CD4-positive, alpha-beta T cell treated with Interferon gamma for 1 hour (primary cell): ENCODE measurements around the gene CTNNA2.

Experiments
- DNase-seq: peaks from one replicate; pipeline ENCODE4 v3.0.0-alpha.2; 2020

The CTNNA2 gene

DNA sequence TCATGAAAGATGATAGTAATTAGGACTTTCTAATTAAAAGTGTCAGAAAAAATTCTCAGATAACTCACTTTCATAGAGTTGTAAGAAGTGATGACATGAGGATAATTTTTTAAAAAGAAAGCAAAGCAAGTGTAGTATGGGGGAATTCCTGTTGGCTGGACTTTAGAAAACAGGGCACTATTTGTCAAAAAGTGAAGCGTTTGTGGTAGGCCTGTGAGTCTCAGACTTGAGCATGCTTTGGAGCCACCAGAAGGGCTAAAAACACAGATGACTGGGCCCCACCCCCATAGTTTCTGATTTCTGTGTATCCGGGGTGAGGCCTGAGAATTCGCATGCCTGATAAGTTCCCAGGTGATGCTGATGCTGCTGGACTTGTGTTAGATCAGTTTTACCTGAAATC is 1014.3 kb downstream of the CTNNA2 start:
- DNase-seq = no peak

DNA sequence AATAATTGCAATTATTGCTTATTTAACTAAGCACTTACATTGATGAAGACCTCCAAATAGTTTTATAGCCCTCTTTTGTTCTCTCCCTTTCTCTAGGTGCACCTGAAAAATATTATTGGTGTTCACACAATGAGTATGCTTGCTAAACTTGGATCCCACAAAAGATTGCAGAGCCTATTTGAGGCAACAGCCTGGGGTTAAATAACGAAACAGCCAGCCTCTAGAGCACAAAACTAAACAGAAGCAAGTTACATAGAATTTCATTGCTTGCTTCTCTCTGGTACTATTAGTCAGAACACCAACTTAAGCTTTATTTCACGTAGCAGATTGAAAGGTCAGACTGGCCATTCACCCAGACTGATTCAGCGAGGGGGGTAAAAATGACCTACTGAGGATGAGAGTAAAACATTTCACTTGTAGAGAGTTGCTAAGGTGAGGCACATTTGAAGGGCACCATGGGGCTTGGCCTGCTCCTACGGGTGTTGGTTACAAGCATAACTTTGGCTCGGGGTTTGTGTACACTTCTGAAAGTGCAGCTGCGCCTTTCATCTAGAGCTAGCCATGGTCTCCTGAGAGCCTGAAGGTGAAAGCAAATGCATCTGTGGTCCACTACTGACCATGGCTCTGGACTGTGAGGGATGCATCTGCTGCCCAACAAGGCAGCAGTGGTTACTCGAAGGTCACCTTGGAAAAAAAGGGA is 1016.8 kb downstream of the CTNNA2 start:
- DNase-seq = no peak

DNA sequence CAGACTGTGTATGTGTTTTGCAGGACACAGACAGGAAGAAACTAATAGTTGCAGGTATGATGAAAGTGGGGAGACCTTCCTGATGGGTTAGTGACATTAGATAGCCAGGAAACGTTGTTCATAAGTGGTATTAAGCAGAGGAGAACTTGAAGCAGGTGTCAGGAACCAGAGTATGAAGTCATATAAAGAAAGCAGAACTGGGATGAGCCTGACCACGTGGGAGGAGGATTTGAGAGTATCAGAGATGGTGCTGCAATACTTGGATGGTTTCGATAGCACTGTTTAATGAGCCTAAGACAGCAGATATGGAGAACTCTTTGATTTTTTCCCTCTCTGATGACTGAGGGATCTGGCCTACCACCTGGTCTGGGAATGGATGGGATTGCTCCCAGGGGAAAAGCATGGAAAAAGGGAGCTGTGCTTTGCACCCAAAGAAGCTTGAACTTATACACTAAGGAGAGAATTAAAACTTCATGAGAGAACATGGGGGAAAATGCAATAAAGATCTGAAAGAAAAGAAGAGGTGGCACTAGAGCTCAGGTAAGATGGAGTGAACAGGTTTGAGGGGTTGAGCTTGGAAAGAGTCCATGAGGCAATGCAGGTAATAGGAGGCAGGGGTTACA is 1017.7 kb downstream of the CTNNA2 start:
- no peak for DNase-seq

DNA sequence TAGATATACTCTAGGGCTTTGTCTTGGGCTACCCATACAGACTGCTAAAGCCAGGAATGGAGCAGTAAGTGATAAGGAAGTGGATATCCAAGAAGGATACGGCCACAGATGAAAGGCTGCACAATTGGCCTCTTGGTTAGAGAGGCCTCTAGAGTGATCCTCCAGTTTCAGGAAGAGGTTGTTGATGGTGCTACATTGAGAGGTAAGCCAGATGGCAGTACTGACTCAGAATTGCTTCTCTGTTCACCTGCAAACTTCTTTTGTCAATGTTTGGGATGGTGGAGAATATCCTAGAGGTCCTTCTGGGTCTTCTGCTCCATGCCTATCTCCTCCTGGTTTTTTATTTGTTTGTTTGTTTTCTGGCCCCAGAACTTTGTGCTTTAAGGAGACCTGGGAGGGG is 1018.5 kb downstream of the CTNNA2 start:
- DNase-seq = no peak

DNA sequence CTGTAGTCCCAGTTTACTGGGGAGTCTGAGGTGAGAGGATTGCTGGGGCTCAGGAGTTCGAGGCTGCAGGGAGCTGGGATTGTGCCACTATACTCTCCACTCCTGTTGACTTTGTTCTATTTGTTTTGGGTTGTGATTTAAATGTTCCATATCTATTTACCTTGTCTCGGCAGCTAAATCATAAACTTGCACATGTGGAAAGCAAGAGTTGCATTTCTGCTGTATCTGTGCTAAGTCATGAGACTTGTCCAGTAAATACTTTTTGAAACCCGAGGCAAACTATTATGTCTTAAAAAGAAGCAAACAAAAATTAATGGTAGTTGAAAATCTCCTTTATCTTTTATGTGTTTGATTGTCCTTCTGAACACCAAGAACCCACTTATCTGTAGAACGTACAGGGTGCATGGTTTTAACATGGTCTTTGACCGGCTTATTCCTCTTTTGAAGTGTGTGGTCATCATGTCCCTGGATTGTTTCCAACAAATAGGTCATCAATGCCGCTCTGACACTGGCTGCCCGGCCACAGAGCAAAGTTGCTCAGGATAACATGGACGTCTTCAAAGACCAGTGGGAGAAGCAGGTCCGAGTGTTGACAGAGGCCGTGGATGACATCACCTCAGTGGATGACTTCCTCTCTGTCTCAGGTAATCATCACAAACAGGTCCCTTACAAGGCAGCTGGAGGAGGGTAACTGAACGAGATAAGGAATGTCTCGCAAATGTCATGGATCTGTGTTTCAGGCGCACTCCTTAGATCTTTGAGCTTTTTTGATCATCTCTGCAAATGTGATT is 1032.8 kb downstream of the CTNNA2 start:
- no peak for DNase-seq

DNA sequence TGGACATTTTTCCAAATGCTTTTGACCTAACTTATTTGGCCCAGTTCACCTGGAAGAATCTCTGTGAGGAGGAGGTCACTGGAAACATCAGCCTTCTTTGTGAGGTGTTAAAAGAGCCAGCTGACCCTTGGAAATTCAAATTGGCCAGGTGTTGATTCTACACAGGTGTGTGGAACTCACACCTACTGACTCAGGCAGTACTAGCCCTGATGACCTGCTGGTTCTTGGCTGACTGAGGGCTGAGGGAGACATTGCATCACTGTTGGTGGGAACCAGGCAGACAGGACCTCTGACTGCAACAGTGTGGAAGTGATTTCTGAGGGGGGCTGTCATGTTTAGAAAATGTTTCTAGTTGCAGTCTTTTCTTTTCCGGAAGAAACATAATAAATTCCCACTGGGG is 1033.9 kb downstream of the CTNNA2 start:
- no peak for DNase-seq

DNA sequence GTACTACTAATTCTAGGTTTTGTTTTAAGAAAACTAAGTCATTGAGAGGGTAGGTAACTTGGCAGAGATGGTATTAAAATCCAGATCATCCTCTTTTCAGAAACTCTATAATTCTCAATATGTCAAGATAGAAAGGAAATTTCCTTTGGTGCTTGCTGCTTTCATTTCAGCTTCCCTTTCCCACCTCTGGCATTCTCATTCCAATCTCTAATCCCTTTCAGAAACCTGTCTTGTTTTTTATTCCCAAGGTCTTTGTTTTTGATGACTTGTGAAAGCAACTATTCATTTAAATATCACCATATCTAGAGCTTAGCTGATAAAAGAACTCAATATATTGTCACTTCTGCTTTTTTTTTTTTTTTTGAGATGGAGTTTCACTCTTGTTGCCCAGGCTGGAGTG is 1034.5 kb downstream of the CTNNA2 start:
- DNase-seq = no peak

DNA sequence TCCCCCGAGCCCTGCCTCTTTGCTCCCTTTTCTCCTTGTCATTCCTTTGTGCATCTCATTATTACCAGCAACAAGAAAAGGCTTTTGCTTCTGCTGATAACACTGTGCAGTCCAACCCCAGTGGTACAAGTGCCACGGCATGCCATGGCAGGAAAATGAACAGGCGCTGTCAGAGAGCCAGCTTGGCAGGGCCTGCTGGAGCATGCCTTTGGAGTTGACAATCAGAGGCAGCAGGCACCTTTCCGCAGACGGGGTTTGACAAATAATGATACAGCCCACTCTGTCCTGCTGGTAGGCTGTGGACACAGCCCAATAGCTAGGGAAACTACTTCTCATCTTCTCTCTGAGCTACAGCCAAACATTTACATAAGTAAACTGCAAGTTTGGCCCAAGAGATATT is 1035.6 kb downstream of the CTNNA2 start:
- DNase-seq = no peak

DNA sequence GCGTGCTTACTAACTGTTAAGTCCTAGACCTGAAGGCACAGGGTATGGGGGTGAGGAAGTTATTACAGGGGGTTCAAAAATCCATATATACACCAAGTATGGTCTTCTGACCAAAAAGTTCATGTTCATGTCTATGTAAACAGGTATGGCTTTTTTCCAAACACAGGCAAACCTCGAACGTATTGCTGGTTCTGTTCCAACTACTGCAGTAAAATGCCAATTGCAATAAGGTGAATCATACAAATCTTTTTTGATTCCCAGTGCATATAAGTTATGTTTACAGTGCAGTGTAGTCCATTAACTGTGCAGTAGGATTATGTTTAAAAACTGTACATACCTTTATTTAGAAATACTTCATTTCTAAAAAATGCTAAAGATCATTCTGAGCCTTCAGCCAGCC is 1037.0 kb downstream of the CTNNA2 start:
- DNase-seq = no peak

DNA sequence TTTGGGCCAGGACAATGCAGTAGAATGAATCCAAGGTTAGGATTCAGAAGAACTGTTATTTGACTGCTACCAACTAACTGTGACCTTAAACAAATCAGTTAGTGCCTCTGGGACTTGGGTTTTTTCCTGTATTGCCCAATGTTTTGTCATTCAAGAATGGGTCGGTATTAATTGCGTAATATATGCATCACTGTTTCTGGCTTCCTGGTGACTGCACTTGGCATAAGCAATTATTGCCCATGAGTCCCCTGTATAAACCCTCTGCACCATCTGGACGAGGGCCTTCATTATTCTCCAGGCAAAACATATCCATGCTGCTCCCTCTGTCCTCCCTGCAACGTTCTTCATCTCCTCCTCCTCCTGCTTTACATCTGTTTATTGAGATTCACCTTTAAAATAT is 1047.5 kb downstream of the CTNNA2 start:
- no peak for DNase-seq

DNA sequence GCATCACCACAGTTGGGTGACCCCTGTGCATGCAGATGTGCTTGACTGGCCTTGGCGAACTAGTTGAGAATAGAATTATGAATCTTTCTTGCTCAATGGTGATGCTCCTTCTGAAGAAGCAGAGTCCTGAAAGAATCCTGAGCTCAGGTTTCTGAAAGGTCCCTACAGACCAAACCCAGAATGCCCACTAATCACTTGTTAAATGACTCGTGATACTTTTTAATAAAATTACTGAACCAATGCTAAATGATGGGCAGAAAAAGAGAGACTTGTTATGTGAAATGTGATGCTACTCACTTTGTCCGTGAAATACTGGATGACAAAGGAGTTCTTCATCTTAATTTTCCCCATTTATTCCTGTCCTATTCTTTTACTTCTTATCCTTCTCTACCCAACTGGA is 1055.2 kb downstream of the CTNNA2 start:
- no peak for DNase-seq

DNA sequence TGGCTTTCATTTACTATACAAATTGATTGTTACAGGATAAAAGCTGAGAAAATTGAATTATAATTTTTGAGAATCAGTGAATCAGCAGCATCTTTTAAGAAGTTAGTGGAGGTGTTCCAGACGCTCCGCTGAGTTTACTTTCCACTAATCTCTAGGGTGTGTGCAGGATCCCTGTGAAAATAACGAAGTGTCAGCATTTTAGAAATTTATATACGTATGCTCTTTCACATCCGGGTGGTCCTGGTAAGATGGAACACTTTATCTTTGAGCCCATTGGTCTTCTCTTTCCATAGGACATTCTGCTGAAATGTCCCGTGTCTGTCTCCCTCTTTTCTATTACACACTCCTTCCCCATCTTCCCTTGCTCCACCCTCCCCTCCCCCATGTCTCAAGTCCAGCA is 1060.3 kb downstream of the CTNNA2 start:
- DNase-seq = no peak

DNA sequence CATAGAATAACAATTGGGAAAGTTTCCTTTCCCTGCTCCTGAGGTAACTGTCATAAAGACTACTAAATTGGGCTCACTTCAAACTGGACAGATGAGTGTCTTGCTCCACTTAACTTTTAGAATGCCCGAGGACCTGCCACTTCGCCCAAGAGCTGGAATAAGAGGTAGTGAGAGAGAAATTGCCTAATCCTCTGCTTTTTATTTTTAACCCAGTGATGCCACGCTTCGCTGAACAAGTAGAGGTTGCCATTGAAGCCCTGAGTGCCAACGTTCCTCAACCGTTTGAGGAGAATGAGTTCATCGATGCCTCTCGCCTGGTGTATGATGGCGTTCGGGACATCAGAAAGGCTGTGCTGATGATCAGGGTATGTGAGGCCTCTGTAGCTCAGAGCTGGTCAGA is 1061.1 kb downstream of the CTNNA2 start:
- no peak for DNase-seq

DNA sequence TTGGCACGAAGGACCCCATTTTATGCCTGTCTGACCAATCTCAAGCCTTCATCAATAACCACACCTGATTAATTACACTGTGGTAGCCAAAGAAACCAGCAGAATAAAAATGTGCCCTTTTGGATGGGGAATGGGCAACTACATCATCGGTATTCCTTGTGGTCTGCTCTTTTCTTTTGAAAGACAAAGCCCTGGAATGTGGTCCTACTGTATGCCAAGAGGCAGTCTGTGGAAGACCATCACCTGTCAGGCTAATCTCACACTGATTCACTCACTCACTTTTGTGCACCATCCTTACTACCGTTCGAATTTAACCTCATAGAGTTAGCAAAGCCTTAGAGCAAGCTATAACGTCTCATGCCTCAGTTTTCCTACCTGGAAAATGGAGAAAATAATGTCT is 1066.9 kb downstream of the CTNNA2 start:
- no peak for DNase-seq

DNA sequence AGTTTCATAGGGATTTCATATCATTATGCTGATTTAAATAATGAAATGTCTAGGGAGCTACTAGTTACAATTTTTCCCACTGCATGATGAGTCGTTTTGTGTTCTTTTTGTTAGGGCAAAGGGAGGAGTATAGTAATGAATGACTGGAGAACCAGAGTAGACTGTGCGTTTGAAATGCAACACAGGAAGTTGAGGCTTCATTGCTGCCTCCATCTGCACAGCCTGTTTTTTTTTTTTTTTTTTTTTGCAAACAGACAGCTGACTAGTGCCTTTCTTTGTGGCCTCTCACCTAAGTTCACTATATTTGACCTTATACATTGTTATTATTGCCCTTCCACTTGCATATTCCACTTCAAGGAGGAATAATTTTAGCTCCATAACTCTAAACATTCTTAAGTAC is 1078.4 kb downstream of the CTNNA2 start:
- DNase-seq = no peak

DNA sequence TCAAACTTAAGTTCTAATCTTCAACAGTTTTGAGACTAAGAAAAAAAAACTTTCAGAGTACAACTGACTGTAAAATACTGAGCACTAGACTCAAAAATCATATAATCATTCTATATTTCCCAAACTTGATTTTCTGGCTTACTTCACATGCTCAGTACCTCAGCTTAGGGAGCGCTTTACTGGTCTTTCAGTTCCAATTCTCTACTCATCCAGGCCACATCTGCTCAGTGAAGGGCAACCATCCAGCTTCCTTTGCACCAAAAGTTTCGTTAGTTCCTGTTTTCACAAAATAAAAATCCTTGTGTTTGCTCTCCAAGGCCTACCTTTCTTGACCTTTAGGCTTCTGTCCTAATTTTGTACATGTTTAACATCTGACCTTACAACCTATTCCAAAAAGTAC is 1079.3 kb downstream of the CTNNA2 start:
- no peak for DNase-seq

DNA sequence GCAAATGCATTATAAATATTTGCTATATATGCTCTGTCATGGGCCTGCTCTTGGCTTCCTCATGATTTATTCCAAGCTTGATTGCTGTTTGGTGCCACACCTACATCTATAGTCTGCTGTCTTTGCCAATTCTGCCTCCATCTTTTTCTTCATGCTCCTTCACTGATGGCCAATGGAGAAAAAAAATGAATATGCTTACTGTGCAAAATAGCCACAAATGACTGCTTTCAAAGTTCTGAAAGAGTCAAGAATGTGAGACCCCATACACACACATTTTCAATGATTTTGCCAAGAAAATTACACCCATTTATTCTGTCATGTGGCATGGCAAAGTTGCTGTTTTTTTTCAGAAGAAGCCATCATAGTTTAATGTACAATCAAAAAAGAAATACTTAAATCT is 1097.3 kb downstream of the CTNNA2 start:
- DNase-seq = no peak

DNA sequence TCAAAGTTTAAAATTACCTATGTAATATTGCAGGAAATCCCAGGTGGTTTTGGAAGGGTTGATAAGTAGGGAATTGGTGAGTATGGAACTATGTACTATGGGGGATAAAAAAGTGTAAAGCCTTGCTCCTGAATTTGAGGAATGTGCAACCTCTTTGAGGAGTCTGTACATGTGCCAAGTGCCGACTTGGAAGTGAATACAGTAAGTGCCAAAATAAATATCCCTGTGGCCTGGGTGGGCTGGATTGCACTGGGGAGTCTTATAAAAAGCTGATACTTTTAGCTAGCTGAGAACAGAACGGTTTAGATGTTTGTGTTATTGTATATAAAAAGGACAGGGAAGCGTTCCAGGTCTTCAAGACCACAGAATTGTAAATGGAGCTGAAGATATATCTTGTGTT is 1108.8 kb downstream of the CTNNA2 start:
- DNase-seq = no peak

DNA sequence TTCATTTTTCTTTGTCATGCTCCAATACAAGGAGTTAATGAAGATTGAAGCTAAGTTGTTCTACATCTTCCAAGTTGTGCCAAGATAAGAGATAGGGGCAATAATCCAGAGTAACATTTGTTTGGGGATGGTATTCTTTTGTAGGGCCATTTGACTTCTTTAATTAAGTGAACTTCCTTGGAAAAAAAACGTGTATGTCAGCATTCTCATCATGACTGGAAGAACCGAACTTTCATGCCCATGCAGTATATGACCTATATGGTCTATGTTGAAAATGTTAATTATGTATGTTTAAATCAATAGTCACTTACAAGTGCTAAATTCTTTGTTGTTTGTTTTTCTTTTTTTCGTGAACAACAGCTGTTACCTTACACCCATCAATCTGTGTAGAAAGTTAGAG is 1111.2 kb downstream of the CTNNA2 start:
- no peak for DNase-seq

DNA sequence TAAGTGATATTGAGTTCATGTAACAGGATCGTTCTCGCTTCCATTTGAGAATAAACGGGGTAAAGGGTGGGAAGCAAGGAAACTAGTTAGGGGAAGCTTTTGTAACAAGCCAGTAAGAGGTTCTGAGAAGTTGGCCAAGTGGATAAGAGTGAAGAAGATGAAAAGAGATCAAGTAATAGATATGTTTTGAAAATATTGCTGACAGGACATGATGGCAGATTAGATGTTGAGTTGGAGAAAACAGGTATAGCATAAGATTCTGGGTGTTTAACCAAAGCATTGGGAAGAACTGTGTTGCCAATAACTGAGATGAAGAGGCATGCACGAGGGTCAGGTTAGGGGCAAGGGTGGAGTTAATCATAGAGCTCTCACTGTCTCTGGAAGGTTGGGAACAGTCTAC is 1121.7 kb downstream of the CTNNA2 start:
- no peak for DNase-seq

DNA sequence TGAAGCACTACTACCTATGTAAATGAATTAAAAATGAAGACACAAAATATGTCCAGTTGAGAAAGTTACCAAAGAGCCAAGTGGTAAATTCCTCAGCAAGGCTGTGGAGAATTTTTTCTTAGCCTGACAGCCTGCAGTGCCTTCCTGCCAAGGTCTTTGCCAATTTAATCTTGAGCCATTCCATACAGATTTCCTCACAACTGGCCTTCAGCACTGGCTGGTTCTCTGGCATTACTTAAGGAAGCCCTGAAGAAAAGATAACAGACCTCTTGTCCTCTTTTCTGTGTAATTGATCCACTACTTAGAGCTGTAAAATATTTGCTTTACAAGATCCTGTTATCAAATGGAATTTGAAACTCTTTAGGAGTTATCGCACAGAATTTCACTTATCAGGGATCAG is 1125.9 kb downstream of the CTNNA2 start:
- no peak for DNase-seq

DNA sequence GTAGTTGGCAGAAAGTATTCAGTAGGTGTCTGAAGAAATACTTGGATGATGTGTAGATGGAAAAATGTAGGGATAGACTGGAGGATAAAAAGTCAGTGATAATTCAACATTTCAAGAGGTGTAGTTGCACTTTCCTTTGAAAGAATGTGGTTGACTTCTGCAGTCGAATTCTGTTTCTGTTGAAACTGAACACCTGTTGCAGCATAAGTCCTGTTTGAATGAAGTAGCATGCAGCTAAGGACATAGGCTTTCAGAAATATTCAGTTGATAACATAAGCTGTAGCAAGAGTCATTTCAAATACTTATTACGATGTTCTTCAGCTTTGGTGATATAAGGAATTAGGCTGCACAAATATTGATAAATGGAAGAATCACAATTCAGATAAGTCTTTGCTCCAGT is 1129.6 kb downstream of the CTNNA2 start:
- no peak for DNase-seq

DNA sequence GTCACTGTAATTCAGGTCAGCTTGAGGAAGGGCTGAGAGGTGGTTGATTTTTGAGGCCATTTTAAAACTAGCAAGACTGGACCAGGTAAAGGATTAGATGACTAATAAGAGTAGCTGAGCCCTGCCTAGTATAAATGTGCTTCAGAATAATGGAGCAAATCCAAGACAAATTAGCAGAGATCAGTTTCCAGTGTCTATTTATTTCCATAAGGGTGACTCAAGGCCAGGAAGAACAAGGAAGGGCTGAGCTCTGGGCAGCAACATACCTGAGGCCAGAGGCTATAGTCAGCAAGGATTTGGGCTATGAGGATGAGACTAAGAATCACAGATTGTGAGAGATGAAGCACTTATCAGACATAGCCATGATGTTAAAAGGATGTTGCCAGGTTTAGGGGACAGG is 1130.7 kb downstream of the CTNNA2 start:
- no peak for DNase-seq

DNA sequence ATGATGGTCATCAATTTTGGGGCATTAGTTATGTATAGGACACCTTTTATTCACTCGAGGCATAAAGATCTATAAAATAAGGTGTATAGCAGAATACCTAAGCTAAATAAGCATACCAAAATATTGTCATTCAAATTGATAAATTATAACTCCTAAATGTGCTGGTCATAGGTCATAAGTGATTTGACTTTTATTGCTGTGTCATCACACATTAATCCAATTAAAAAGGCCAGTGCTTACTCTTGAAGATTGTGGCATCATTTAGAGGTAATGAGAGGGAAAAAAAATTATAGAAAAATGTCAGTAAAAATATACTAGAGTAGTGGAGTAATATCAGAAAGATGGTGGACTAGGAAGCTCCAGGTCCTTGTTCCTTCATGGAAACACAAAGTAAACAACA is 1138.6 kb downstream of the CTNNA2 start:
- DNase-seq = no peak
